Muscle of leg (tissue), 11 donors: ENCODE measurements around the gene ATP6V1F. TPM values are rescaled to one million over a fixed set of nuclear protein-coding genes. Genes with fewer than 3 reads are reported as not detected.

Experiments
- DNase-seq: peaks from one replicate; pipeline ENCODE4 v3.0.0; 2013
- H3K27ac ChIP-seq: one replicate; pipeline ENCODE4 v1.5.1; 2013; ENCODE audit warnings: mild to moderate bottlenecking, low read length, control low read depth
- H3K27me3 ChIP-seq: one replicate; pipeline ENCODE4 v1.6.1; 2013; ENCODE audit warnings: low read length; ENCODE audit not compliant: control insufficient read depth, insufficient read depth
- H3K36me3 ChIP-seq: one replicate; pipeline ENCODE4 v1.6.1; 2013; ENCODE audit warnings: low read length; ENCODE audit not compliant: control insufficient read depth, insufficient read depth
- H3K4me1 ChIP-seq: one replicate; pipeline ENCODE4 v1.6.1; 2013; ENCODE audit warnings: low read length; ENCODE audit not compliant: control insufficient read depth, insufficient read depth
- H3K4me3 ChIP-seq: one replicate; pipeline ENCODE4 v1.5.1; 2013; ENCODE audit warnings: low read length, control low read depth
- H3K9me3 ChIP-seq: replicated peaks from 2 replicates; pipeline ENCODE4 v1.6.1; 2013; ENCODE audit warnings: low read depth, low read length; ENCODE audit not compliant: control insufficient read depth
- WGBS: methylation state at CpG from one replicate; pipeline ENCODE4 v1.1.5; 2013; ENCODE audit warnings: missing lambda C conversion rate; ENCODE audit not compliant: insufficient coverage; 5-methylcytosine and 5-hydroxymethylcytosine counted together
- polyA plus RNA-seq, 8 donors: library from polyadenylated mRNA; unstranded; fragments of 120-200 nt; gene quantifications; one replicate each; pipeline versions ENCODE4 v1.2.1 to v1.2.3, GENCODE V29; 2013; ENCODE audit warnings: inconsistent platforms in 1 of 8, low replicate concordance in 1 of 8; ENCODE audit not compliant: insufficient read length in 8 of 8, insufficient read depth in 1 of 8
- total RNA-seq: library from RNA; stranded (reverse); fragments of 120-200 nt; gene quantifications from one replicate; pipeline ENCODE4 v1.2.4, GENCODE V29; 2013

ATP6V1F gene
- total and polyA plus RNA-seq, 9 donors, result 93.5 to 141 (median 123) TPM

DNA sequence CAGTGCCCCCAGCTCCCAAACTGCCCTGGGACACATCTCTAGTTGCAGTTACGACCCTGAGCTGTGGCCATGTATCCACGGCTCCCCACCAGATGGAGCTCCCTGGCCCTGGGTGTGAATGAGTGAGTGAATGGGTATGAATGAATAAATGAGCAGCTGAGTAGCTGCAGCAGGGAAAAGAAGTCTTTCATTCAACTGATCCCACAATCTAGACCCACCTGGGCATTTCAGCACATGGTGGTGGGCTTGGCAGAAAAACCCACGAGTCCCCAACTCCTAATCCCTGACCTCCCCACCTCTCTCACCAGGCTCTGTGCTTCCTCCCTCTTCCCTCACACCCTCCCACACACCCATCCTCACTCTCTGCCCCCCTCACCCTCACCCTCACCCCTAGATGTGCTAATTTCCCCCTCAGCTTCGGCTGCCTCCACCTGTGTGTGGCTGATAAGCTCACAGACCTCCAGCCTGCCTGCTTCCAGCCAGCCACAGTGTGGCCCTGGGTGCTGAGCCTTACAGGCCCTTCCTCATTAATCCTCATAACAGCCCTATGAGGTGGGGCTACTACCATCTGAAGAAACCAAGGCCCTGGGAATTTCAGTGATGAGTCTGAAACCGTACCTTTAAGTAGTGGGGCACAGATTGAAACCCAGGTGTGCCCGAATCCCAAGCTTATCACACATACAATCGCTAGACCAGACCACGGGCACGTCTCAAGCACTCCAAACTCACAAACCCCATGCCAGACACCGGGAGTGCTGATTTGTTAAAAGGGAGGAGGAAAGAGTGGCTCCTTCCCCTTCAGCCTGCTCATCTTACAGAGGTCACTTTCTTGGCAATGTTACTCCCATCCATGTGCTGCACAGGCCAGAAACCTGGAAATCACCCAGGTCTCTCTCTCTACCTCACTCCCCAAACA lies 2.2 kb upstream of the ATP6V1F start:
- Histone ChIP-seq H3K9me3 (no peaks in the 10 kb centered on the region), H3K4me1 (peaks cover 42% of the 10 kb centered on the region), H3K36me3 (peaks cover 52% of the 10 kb centered on the region), H3K27ac (peak overlapping the region; percentile 67), H3K27me3 (no peaks in the 10 kb centered on the region), H3K4me3 (no peak overlapping the region)
- DNase-seq, result peak; percentile 76
- whole genome bisulfite sequencing, result 7% methylated on average over 2 of the region's 10 CpGs

DNA sequence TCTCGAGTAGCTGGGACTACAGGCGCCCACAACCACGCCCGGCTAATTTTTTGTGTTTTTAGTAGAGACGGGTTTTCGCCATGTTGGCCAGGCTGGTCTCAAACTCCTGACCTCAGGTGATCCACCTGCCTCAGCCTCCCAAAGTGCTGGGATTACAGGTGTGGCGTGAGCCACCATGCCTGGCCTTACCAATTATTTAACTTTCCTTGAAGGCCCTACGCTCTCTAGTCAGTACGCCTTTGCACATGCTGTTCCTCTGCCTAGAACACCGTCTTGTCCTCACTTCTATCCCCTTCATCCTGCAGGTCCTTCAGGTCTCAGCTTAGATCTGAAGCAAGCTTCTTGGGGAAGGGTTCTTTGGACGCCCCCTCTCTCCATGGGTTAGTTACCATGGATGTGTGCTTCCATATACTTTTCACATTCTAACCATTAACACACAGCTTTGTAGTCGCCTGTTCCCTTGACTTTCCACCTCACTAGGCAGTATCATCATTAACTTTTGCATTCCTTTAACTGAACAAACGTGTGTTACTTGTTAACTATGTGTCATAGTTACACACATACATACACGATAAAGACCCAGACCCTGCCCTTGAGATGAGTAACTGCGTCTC lies 592 bp upstream of the ATP6V1F start:
- Histone ChIP-seq H3K36me3 (peaks cover 50% of the 10 kb centered on the region), H3K27me3 (no peaks in the 10 kb centered on the region), H3K4me3 (peak overlapping the region; percentile 86), H3K9me3 (no peaks in the 10 kb centered on the region), H3K27ac (peak overlapping the region; percentile 69), H3K4me1 (peaks cover 42% of the 10 kb centered on the region)
- DNase-seq, result no peak
- 73% methylated on average over 12 of the region's 15 CpGs for WGBS

DNA sequence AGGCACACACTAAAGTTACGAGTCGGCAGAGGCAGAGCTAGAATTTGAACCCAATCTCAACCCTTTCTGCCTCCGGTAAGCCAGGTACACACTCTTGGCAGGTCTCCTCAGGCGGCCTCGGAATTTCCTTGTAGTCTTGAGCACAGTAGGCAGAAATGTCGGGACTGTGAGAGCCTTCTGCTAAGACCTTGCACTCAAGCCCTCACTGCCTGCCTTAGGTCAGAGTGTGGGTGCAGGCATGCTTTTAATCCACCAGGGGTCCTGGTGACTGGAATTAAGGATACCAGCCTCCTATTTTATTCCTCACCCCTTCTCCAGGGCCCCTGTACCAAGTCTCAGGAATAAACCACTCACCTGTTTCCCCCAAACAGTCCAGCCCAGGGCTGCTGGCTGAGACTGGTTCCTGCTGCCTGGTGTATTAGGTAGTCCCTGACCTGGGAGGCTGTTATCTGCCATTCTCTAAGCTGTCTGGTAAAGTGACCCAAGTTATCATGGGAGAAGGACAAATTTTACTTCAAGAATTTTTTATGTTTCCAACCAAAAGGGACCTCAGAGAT lies 855 bp downstream of the ATP6V1F start:
- peak overlapping the region; percentile 85 for H3K27ac ChIP-seq
- 0% methylated on average over 3 of the region's 6 CpGs for WGBS
- H3K4me3 ChIP-seq, result peak overlapping the region; percentile 86
- peak; percentile 62 for DNase-seq
- peaks cover 51% of the 10 kb centered on the region for H3K4me1 ChIP-seq
- H3K27me3 ChIP-seq, result peaks cover under 1% of the 10 kb centered on the region
- H3K9me3 ChIP-seq, result no peaks in the 10 kb centered on the region
- H3K36me3 ChIP-seq, result peaks cover 43% of the 10 kb centered on the region

DNA sequence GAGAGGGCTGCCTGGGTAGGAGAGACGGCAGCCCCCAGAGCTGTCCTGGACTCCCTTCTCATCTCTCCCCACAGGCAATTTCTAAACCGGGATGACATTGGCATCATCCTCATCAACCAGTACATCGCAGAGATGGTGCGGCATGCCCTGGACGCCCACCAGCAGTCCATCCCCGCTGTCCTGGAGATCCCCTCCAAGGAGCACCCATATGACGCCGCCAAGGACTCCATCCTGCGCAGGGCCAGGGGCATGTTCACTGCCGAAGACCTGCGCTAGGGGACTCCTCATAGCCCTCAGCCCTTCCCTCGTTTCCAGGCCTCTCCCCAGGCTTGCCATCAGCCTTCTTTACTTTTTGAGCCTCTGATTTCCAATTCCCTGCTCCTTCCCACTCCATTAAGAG lies 2.6 kb downstream of the ATP6V1F start:
- peaks cover 25% of the 10 kb centered on the region for H3K36me3 ChIP-seq
- H3K4me1 ChIP-seq, result peaks cover 46% of the 10 kb centered on the region
- H3K4me3 ChIP-seq, result no peak overlapping the region
- H3K27ac ChIP-seq, result no peak overlapping the region
- WGBS, result 94% methylated on average over 11 of the region's 12 CpGs
- DNase-seq, result no peak
- peaks cover 7% of the 10 kb centered on the region for H3K27me3 ChIP-seq
- no peaks in the 10 kb centered on the region for H3K9me3 ChIP-seq

DNA sequence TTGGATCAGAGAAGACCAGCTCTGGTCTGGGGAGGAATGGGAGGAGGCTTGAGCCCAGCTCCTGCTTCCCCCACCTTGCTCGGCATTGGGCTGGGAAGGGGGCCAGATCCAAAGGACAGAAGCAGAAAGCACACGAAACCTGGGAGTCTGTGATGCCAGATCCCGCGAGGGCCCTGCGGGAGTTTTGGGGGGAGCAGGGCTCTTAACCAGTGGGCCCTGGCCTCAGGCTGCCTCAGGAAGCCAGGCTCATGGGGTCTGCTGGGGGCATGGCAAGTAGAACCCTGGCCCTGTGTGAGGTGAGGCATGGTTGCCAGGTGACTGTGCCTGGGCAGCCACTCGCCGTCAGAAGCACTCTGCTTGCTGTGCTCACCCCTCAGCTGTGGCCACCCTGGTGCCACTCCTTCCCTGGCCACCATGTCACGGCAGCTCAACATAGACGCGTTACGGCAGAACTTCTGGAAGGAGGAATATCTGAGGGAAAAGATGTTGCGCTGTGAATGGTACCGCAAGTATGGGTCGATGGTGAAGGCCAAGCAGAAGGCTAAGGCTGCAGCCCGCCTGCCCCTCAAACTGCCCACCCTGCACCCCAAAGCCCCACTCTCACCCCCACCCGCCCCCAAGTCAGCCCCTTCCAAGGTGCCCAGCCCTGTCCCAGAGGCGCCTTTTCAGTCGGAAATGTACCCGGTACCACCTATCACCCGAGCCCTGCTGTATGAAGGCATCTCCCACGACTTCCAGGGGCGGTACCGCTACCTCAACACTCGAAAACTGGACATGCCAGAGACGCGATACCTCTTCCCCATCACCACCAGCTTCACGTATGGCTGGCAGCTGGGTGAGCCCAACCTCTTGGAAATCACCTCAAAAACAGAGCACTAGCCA lies 3.6 kb downstream of the ATP6V1F start:
- Histone ChIP-seq H3K4me1 (peaks cover 41% of the 10 kb centered on the region), H3K36me3 (peaks cover 25% of the 10 kb centered on the region), H3K27me3 (peaks cover 15% of the 10 kb centered on the region), H3K4me3 (no peak overlapping the region), H3K9me3 (no peaks in the 10 kb centered on the region), H3K27ac (no peak overlapping the region)
- 87% methylated on average over 11 of the region's 27 CpGs for WGBS
- no peak for DNase-seq

DNA sequence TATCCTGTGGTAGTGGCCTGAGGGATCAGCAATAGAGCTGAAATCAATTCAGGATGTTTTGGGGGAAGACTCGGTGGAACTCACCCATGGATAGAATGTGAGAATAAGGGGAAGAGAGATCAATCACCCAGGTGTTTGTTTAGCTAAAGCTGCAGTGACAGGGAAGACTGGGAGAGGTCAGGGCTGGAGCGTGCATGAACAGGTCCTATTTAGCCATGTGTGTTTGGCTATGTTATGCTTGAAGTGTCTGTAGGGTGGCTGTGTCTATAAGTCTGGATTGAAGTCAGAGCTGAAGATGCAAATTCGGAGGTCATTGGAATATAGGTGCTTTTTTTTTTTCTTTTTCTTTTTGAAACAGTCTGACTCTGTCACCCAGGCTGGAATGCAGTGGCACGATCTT lies 4.6 kb downstream of the ATP6V1F start:
- Histone ChIP-seq H3K27me3 (peaks cover 15% of the 10 kb centered on the region), H3K36me3 (peaks cover 25% of the 10 kb centered on the region), H3K27ac (no peak overlapping the region), H3K4me1 (peaks cover 41% of the 10 kb centered on the region), H3K4me3 (no peak overlapping the region), H3K9me3 (no peaks in the 10 kb centered on the region)
- no peak for DNase-seq
- WGBS, result 77% methylated on average over 3 of the region's 4 CpGs

DNA sequence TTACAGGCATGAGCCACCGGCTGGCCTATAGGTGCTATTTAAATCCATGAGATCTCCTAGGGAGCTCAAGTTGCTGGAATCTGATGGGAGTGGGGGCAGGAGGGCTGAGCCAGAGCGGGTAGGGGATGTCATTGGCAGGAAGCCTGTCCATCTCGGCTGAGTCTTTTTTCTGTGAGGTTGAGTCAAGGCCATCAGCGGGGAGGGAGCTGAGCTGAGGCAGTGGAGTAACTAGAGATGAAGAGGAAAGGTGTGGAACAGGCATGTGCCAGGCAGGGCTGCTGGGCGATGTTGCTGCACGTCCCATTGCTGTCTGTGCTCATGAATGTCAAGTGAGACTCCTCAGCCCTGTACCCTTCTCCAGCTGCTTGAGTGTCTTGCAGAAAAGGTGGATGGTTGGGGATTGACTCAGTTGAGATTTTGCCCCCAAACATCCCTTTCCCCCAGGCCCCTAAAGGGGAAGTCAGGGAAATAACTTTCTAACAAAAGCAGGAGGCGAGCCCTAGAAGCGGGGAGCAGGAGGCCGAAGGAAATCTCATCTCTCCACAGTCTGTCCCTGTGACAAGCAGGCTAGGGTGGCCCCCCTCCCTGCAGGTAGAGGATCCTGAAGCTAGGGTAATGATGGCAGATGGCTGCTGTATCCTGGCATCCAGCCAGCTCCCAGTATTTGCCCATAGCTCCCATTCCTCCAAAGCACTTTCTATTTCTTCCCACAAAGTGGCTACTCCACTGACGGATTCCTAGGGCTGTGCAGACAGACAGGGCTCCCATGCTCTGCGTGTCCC lies 5.4 kb downstream of the ATP6V1F start:
- H3K27ac ChIP-seq, result no peak overlapping the region
- peak; percentile 73 for DNase-seq

DNA sequence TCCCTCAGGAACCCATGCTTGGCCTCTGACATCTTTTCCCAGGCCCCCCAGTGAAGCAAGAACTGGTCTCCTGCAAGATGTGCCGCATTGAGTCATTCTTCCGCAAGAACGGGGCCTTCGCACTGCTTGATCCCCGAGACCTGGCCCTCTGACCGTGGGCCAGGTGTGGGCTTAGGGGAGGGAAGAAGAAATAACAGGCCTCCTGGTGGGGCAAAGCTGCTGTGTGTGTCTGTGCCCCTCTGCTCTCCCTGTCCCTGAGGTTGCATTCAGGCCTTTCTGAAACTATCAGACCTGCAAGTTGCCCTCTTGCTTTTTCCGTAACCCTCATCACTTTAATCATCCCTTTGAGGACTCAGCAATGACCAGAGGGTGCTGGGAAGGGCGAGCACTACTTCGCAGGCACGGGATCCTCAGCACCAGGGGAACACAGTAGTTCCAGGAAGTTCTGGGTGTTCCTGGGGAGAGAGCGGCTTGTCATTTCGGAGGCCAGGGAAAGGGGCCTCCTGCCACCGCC lies 6.0 kb downstream of the ATP6V1F start:
- DNase-seq, result no peak
- Histone ChIP-seq H3K9me3 (no peaks in the 10 kb centered on the region), H3K4me1 (peaks cover 39% of the 10 kb centered on the region), H3K4me3 (peak overlapping the region; percentile 50), H3K27me3 (peaks cover 19% of the 10 kb centered on the region), H3K36me3 (peaks cover 25% of the 10 kb centered on the region), H3K27ac (no peak overlapping the region)
- WGBS, result 35% methylated on average over 8 of the region's 13 CpGs

More for the DNA sequence above, 5.4 kb downstream of the ATP6V1F start:
- H3K36me3 ChIP-seq, result peaks cover 25% of the 10 kb centered on the region
- no peaks in the 10 kb centered on the region for H3K9me3 ChIP-seq
- peaks cover 39% of the 10 kb centered on the region for H3K4me1 ChIP-seq
- 35% methylated on average over 6 of the region's 11 CpGs for WGBS
- H3K27me3 ChIP-seq, result peaks cover 19% of the 10 kb centered on the region
- no peak overlapping the region for H3K4me3 ChIP-seq
